ENCODE data around the gene NAA40.

NAA40 gene

DNA sequence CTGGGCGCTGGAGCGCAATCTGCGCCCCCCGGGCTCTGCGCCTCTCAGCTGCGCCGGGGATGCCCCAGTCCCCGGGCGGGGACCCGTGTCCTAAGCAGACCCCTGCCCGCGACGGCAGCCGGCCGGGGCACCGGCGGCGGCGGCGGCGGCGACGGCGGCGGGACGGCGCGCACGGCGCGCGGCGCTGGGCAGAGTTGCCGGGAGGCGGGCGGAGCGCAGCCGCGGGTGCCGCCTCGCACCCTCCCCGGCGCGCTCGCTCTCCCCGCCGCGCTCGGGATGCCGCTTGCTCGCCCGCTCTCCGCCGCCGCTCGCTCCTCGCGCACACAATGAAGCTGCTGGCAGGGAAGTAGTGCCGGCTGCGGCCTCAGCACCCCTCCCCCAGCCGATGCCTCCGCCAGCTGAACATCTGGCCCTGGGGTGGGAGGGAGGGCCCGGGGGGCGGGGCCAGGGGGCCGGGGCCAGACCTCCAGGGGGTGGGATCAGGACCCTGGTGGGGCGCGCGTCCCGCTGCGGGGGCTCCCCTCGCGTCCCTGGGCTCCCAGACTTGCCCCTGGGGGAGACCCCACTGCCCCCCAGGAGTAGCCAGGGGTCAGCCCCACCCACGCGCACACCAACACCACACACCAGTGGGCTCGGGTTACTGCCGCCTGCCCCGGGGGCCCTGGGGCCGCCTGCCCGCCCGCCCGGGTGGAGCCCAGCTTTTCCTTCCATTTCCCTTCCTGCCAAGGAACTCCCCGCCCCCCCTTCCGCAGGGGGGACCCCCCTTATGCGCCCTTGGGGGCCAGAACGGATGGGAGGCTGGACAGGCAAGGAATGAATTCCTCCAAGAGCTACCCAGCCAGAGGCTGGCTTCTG, 21.7 kb upstream of the NAA40 start, which contains the start of gene RCOR2:
RCOR2 (minus strand) TSS at position 328 of the 855 bp plus-strand sequence. CDS start 708 bp downstream, outside the sequence.
- DNase-seq (ENCODE audit: low read depth), result peak; percentile 83
- H3K4me3 ChIP-seq (ENCODE audit: low read depth, low read length), result peak within 1 kb of the TSS; percentile 63
- TF ChIP-seq, protein P1, sequence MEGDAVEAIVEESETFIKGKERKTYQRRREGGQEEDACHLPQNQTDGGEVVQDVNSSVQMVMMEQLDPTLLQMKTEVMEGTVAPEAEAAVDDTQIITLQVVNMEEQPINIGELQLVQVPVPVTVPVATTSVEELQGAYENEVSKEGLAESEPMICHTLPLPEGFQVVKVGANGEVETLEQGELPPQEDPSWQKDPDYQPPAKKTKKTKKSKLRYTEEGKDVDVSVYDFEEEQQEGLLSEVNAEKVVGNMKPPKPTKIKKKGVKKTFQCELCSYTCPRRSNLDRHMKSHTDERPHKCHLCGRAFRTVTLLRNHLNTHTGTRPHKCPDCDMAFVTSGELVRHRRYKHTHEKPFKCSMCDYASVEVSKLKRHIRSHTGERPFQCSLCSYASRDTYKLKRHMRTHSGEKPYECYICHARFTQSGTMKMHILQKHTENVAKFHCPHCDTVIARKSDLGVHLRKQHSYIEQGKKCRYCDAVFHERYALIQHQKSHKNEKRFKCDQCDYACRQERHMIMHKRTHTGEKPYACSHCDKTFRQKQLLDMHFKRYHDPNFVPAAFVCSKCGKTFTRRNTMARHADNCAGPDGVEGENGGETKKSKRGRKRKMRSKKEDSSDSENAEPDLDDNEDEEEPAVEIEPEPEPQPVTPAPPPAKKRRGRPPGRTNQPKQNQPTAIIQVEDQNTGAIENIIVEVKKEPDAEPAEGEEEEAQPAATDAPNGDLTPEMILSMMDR (IDR thresholded peaks at IDR 0.05; ENCODE audit: insufficient read depth, low read depth, low read length, missing control alignments), result no peak

DNA sequence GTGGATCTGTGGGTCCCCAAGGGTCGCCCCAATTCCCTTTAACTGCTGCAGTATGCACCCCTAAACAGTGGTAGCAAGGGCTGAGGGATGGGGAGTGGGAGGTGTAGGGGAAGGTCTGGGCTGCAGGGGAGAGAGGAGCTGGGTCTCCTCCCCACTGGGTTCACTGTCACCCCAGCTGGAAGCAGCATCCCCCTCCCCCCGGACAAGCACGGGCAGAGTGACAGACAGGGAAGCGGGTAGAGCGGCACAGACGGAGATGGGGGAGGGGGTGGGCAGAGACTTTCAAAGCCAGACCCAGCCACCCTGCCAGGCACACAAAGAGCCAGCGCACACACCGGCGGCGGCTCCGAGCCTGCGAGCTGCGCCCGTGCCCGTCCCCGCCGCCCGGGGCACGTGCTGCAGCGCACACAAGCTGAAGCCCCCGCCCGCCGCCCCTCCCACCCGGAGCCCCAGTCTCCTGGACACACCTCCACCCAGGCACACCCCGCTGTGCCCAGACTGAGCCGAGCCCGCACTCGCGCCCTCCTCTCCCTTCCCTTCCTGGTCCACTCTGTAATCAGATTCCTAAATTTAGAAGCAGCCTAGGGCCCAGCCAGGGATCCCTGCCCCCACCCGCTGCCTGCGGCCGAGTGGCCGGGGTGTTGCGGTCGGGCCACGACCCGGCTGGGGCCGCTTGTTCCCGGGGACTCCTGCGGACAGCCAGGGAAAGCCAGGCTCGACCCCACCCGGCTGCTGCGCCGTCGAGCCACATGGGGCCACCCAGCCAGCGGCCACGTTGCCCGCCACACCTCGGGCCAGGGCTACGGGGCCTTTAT, 20.9 kb upstream of the NAA40 start:
- DNase-seq (ENCODE audit: low read depth), result peak; percentile 29
- H3K4me3 ChIP-seq (ENCODE audit: low read depth, low read length), result peak overlapping the region; percentile 50
- TF ChIP-seq, protein P1 (IDR thresholded peaks at IDR 0.05; ENCODE audit: insufficient read depth, low read depth, low read length, missing control alignments), result no peak

DNA sequence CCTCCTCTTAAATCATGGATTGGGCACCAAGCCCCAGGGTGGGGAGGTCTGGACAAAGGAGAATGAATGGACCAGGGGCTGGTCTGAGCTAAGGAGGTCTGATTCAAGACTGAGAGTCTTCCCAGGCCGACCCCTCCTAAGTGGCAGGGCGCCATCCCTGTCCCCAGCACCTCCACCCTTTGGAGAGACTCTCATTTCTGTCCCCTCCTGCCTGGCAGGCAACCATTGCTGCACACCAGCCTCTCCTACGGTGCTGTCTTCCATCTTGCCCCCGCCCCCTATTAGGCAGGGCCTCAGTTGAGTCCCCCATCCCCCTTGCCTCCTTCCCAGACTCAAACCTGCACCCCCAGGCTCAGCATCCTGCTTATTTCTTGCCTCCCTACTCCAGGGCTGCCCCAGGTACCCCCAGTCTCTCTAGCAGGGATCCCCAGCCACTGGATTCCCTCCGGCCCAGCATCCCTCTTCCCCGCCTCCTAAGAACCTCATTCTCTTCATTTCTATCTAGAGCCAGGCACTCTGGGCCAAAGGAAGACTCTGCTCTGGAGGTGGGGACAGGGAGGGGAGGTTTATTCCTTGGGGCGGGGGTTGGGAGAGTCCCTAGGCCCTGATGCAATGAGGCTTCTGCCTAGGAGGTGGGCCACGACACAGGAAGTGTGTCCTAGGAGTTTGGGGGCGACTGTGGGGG, 20.2 kb upstream of the NAA40 start:
- no peak overlapping the region for H3K4me3 ChIP-seq (ENCODE audit: low read depth, low read length)
- DNase-seq (ENCODE audit: low read depth), result no peak
- TF ChIP-seq, protein P1 (IDR thresholded peaks at IDR 0.05; ENCODE audit: insufficient read depth, low read depth, low read length, missing control alignments), result no peak

DNA sequence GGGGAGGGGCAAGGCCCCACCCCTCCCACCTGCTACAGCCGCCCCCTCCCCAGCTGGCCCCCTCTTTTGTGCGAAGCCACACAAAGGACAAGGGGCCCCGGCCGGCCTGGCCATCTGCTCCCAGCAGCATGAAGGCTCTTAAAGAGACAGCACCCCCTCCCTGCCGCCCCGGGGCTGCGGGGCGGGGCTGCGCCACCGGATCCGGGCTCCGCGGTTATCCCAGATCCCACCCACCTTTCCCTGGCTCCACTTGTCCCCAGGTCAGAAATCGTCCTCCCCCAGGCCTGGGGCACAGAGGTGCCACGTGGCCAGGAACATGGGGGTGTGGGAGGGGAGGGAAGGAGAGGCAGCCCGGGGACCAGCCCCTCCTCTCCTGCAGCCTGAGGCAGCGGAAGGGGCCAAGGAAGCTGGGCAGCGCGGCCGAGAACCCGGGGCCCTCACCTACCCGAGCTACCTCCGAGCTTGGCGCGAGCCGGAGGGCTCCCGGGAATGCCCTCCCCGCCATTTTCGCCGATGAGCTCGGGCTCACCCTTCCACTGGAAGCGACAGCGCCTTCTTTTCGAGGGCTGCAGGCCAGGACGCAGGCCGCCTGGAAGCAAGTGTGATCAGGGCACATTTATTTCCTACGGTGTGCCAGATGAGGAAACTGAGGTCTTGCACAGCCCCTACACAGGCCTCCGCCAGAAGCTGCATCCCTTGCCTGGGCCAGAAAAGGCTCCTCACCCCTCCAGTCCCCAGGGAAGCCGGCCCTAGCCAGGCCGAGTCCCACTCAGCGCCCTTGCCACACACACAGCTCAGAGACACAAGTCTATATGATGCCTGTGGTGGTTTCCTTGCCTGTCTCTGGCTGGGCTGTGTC, 19.3 kb upstream of the NAA40 start:
- no peak overlapping the region for H3K4me3 ChIP-seq (ENCODE audit: low read depth, low read length)
- TF ChIP-seq, protein P1 (IDR thresholded peaks at IDR 0.05; ENCODE audit: insufficient read depth, low read depth, low read length, missing control alignments), result no peak
- no peak for DNase-seq (ENCODE audit: low read depth)

DNA sequence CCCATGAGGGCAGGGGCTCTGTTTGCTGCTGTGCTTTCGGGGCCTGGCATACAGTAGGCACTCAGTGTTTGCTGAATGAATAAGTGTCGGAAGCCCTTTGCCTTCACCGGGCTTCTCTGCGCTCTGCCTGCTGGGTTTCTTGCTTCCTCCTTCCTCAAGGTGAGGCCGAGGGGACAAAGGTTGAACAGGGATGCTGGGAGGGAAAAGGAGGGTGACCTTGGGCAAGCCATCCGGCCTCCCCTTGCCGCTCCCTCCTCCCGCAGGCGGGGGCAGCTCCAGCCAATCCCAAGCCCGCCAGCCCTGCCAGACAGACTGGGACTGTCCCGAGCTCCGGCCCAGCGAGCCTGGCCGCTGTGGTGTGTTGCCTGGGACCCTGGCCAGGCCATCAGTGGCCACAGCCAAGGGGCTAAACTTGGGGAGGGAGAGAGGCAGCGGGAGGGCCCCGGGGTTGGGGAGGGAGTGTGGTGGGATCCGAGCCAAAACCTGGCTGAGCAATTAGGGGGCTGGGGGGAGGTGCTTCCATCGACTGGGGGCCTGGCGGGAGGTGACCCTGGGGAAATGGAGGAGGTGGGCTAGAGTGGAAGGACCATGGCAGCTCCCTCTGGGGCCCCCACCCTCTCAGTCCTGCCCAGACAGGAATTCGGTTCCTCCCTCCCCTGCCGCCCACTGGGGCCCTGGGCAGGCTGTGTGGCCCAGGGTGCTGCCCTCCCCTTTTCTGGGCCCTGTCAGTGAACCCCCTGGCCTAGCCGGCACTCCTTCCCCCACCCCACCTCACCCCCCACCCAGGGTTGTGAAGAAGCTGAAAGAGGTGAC, 18.5 kb upstream of the NAA40 start:
- TF ChIP-seq, protein P1 (IDR thresholded peaks at IDR 0.05; ENCODE audit: insufficient read depth, low read depth, low read length, missing control alignments), result no peak
- DNase-seq (ENCODE audit: low read depth), result no peak
- H3K4me3 ChIP-seq (ENCODE audit: low read depth, low read length), result no peak overlapping the region
